DND-41 (cell line): Measurements from ENCODE around the gene USP54.

Experiments used
- EZH2 ChIP-seq: IDR thresholded peaks from 3 replicates; pipeline ENCODE4 v1.6.1; 2012; ENCODE audit warnings: borderline replicate concordance, low read depth, mild to moderate bottlenecking, moderate library complexity, low read length, inconsistent platforms; ENCODE audit not compliant: severe bottlenecking
- TF ChIP-seq, protein P1 (sequence below): IDR thresholded peaks from 2 replicates; pipeline ENCODE4 v1.5.1; 2012; ENCODE audit warnings: borderline replicate concordance, low read length, moderate library complexity, mild to moderate bottlenecking; ENCODE audit not compliant: poor library complexity, severe bottlenecking; ENCODE audit errors: extremely low read depth

DNA sequence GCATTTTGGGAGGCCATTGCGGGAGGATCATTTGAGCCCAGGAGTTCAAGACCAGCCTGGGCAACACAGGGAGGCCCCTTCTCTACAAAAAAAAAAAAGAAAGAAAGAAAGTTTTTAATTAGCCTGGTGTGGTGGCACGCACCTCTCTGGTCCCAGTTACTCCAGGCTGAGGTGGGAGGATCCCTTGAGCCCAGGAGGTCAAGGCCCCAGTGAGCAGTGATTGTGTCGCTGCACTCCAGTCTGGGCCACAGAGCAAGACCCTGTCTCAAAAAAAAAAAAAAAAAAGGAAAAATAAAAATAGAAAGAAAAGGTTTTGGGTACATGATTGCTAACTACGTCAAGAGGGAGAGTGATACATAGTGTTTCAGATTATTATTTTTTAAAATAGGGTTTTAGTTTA lies 2.0 kb upstream of the USP54 start:
- TF ChIP-seq, protein P1, sequence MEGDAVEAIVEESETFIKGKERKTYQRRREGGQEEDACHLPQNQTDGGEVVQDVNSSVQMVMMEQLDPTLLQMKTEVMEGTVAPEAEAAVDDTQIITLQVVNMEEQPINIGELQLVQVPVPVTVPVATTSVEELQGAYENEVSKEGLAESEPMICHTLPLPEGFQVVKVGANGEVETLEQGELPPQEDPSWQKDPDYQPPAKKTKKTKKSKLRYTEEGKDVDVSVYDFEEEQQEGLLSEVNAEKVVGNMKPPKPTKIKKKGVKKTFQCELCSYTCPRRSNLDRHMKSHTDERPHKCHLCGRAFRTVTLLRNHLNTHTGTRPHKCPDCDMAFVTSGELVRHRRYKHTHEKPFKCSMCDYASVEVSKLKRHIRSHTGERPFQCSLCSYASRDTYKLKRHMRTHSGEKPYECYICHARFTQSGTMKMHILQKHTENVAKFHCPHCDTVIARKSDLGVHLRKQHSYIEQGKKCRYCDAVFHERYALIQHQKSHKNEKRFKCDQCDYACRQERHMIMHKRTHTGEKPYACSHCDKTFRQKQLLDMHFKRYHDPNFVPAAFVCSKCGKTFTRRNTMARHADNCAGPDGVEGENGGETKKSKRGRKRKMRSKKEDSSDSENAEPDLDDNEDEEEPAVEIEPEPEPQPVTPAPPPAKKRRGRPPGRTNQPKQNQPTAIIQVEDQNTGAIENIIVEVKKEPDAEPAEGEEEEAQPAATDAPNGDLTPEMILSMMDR: no peak
- no peak for TF ChIP-seq EZH2
